IMR-90 (cell line): ENCODE data around the gene INPP1. TPM values are rescaled to one million over a fixed set of nuclear protein-coding genes. Genes with fewer than 3 reads are reported as not detected.

ENCODE experiments used
- ATAC-seq: fragments of 200-7000 bp; cut with Tn5 transposase; 2 replicates; pipeline ENCODE4 v1.9.1; 2020; ENCODE audit warnings: low read depth, mild to moderate bottlenecking, moderate library complexity
- BruUV-seq: library from RNA; stranded (reverse); fragments of 400-500 nt; replicated peaks from 2 replicates; lab custom pipeline; 2021; lab: Mats Ljungman, UMichigan
- CTCF ChIA-PET: fragments of 300-600 bp; formaldehyde crosslinking; extraction: SDS; loops from one replicate; lab custom pipeline; 2021; ENCODE audit warnings: antibody characterized with exemption; lab: Yijun Ruan, JAX
- POLR2A ChIA-PET: fragments of 300-600 bp; sonication (Branson Sonifier 250); formaldehyde crosslinking; loops from one replicate; lab custom pipeline; 2022; ENCODE audit warnings: antibody characterized with exemption; ENCODE audit not compliant: unreplicated experiment; lab: Charles Lee
- DNase-seq: peaks from one replicate; pipeline ENCODE4 v3.0.0; 2013
- H2AFZ ChIP-seq: replicated peaks from 2 replicates; pipeline ENCODE3; 2013; ENCODE audit warnings: low read length, mild to moderate bottlenecking; ENCODE audit not compliant: poor library complexity
- H2AK5ac ChIP-seq: 2 replicates; pipeline ENCODE4 v1.6.1; 2013; ENCODE audit warnings: low read depth, low read length, inconsistent platforms
- H2AK9ac ChIP-seq: replicated peaks from 2 replicates; pipeline ENCODE3; 2013; ENCODE audit warnings: mild to moderate bottlenecking, low read depth, low read length, moderate library complexity; ENCODE audit not compliant: poor library complexity
- H2BK120ac ChIP-seq: 2 replicates; pipeline ENCODE4 v1.6.1; 2013; ENCODE audit warnings: low read depth, low read length, inconsistent platforms
- H2BK15ac ChIP-seq: 3 replicates; pipeline ENCODE4 v1.6.1; 2013; ENCODE audit warnings: low read depth, low read length, inconsistent platforms
- H2BK20ac ChIP-seq: 2 replicates; pipeline ENCODE4 v1.6.1; 2013; ENCODE audit warnings: low read depth, mild to moderate bottlenecking, inconsistent platforms, low read length, moderate library complexity
- H2BK5ac ChIP-seq: 2 replicates; pipeline ENCODE4 v1.6.1; 2013; ENCODE audit warnings: mild to moderate bottlenecking, low read depth, low read length, inconsistent platforms; ENCODE audit not compliant: poor library complexity, severe bottlenecking
- H3K14ac ChIP-seq: replicated peaks from 2 replicates; pipeline ENCODE4 v1.6.1; 2013; ENCODE audit warnings: low read depth, low read length, inconsistent platforms
- H3K18ac ChIP-seq: 2 replicates; pipeline ENCODE4 v1.6.1; 2013; ENCODE audit warnings: low read depth, low read length, control low read depth
- H3K23ac ChIP-seq: 2 replicates; pipeline ENCODE4 v1.6.1; 2013; ENCODE audit warnings: low read depth, low read length, inconsistent platforms
- H3K27ac ChIP-seq: 2 replicates; pipeline ENCODE4 v1.5.1; 2013; ENCODE audit warnings: mild to moderate bottlenecking, control low read depth, low read length; ENCODE audit not compliant: insufficient read depth
- H3K27me3 ChIP-seq: 2 replicates; pipeline ENCODE4 v1.6.1; 2013; ENCODE audit warnings: low read length; ENCODE audit not compliant: control insufficient read depth, insufficient read depth
- H3K36me3 ChIP-seq: 2 replicates; pipeline ENCODE4 v1.6.1; 2013; ENCODE audit warnings: low read length, mixed read lengths; ENCODE audit not compliant: control insufficient read depth, insufficient read depth
- H3K4ac ChIP-seq: 2 replicates; pipeline ENCODE4 v1.6.1; 2013; ENCODE audit warnings: low read depth, low read length, inconsistent platforms
- H3K4me1 ChIP-seq: 2 replicates; pipeline ENCODE4 v1.6.1; 2013; ENCODE audit warnings: low read length, mixed read lengths; ENCODE audit not compliant: control insufficient read depth, insufficient read depth
- H3K4me2 ChIP-seq: 2 replicates; pipeline ENCODE4 v1.6.1; 2013; ENCODE audit warnings: low read depth, mild to moderate bottlenecking, control low read depth, low read length, moderate library complexity
- H3K4me3 ChIP-seq: 2 replicates; pipeline ENCODE4 v1.5.1; 2013; ENCODE audit warnings: low read depth, mild to moderate bottlenecking, control low read depth, low read length, moderate library complexity; ENCODE audit not compliant: insufficient read depth
- H3K56ac ChIP-seq: 2 replicates; pipeline ENCODE4 v1.6.1; 2013; ENCODE audit warnings: low read length, inconsistent platforms; ENCODE audit not compliant: insufficient read depth; ENCODE audit errors: extremely low read depth
- H3K79me1 ChIP-seq, 2 experiments: 2 replicates each; pipeline ENCODE4 v1.6.1; 2013; ENCODE audit warnings: low read length in 2 of 2, inconsistent platforms in 1 of 2, low read depth in 1 of 2
- H3K9ac ChIP-seq: 2 replicates; pipeline ENCODE4 v1.6.1; 2013; ENCODE audit warnings: low read depth, low read length, control low read depth
- H3K9me1 ChIP-seq: 2 replicates; pipeline ENCODE4 v1.6.1; 2013; ENCODE audit warnings: low read length, inconsistent platforms; ENCODE audit not compliant: insufficient read depth
- H3K9me3 ChIP-seq: 2 replicates; pipeline ENCODE4 v1.6.1; 2013; ENCODE audit warnings: low read length; ENCODE audit not compliant: control insufficient read depth, insufficient read depth
- H4K20me1 ChIP-seq: 2 replicates; pipeline ENCODE4 v1.6.1; 2013; ENCODE audit warnings: low read length, inconsistent platforms; ENCODE audit not compliant: insufficient read depth
- H4K5ac ChIP-seq: 2 replicates; pipeline ENCODE4 v1.6.1; 2013; ENCODE audit warnings: mild to moderate bottlenecking, low read depth, low read length, control low read depth
- H4K8ac ChIP-seq, 2 experiments: 2 replicates each; pipeline ENCODE4 v1.6.1; 2013; ENCODE audit warnings: low read depth in 2 of 2, low read length in 2 of 2, control low read depth in 1 of 2, inconsistent platforms in 1 of 2
- H4K91ac ChIP-seq: 2 replicates; pipeline ENCODE4 v1.6.1; 2013; ENCODE audit warnings: low read depth, low read length, inconsistent platforms; ENCODE audit not compliant: insufficient read depth
- BHLHE40 ChIP-seq: fragments of 150-350 bp; IDR thresholded peaks from 2 replicates; pipeline ENCODE4 v1.6.1; 2016; ENCODE audit warnings: mild to moderate bottlenecking, low read depth, low read length
- CEBPB ChIP-seq: IDR thresholded peaks from 2 replicates; pipeline ENCODE4 v1.6.1; 2012; ENCODE audit warnings: low read depth, low read length, improper control_type of control experiment
- CHD1 ChIP-seq: IDR thresholded peaks from 2 replicates; pipeline ENCODE4 v1.6.1; 2012; ENCODE audit warnings: low read depth, low read length, improper control_type of control experiment
- CTCF ChIP-seq: conservative IDR thresholded peaks from 2 replicates; pipeline ENCODE4 v1.5.1; 2012; ENCODE audit warnings: mild to moderate bottlenecking, low read depth, low read length, improper control_type of control experiment
- ELK1 ChIP-seq: fragments of 150-350 bp; IDR thresholded peaks from 2 replicates; pipeline ENCODE4 v1.6.1; 2016; ENCODE audit warnings: low read depth, mild to moderate bottlenecking, low read length, moderate library complexity, borderline replicate concordance
- FOS ChIP-seq: fragments of 150-350 bp; IDR thresholded peaks from 2 replicates; pipeline ENCODE4 v1.6.1; 2016; ENCODE audit warnings: low read depth, low read length
- MAFK ChIP-seq: IDR thresholded peaks from 2 replicates; pipeline ENCODE4 v1.6.1; 2012; ENCODE audit warnings: low read depth, low read length, improper control_type of control experiment
- MAZ ChIP-seq: IDR thresholded peaks from 2 replicates; pipeline ENCODE4 v1.6.1; 2012; ENCODE audit warnings: low read depth, mild to moderate bottlenecking, low read length, improper control_type of control experiment, moderate library complexity, borderline replicate concordance
- MXI1 ChIP-seq: IDR thresholded peaks from 2 replicates; pipeline ENCODE4 v1.6.1; 2012; ENCODE audit warnings: low read depth, mild to moderate bottlenecking, low read length, moderate library complexity, borderline replicate concordance
- NFE2L2 ChIP-seq: fragments of 150-350 bp; IDR thresholded peaks from 2 replicates; pipeline ENCODE4 v1.6.1; 2016; ENCODE audit warnings: low read depth, mild to moderate bottlenecking, low read length
- POLR2A ChIP-seq: IDR thresholded peaks from 2 replicates; pipeline ENCODE4 v1.6.1; 2012; ENCODE audit warnings: mild to moderate bottlenecking, low read depth, low read length
- RAD21 ChIP-seq: IDR thresholded peaks from 2 replicates; pipeline ENCODE4 v1.6.1; 2012; ENCODE audit warnings: low read length, improper control_type of control experiment
- RCOR1 ChIP-seq: IDR thresholded peaks from 2 replicates; pipeline ENCODE4 v1.6.1; 2012; ENCODE audit warnings: mild to moderate bottlenecking, low read length, improper control_type of control experiment; ENCODE audit not compliant: insufficient replicate concordance
- RFX5 ChIP-seq: IDR thresholded peaks from 2 replicates; pipeline ENCODE4 v1.8.0; 2012; ENCODE audit warnings: low read depth, mild to moderate bottlenecking, low read length, moderate library complexity
- SMC3 ChIP-seq: fragments of 150-350 bp; IDR thresholded peaks from 2 replicates; pipeline ENCODE4 v1.6.1; 2016; ENCODE audit warnings: low read depth, mild to moderate bottlenecking, antibody characterized with exemption, low read length, moderate library complexity
- USF2 ChIP-seq: fragments of 150-350 bp; IDR thresholded peaks from 2 replicates; pipeline ENCODE4 v1.6.1; 2017; ENCODE audit warnings: mild to moderate bottlenecking, antibody characterized with exemption, low read length, low read depth
- WGBS, 2 experiments: methylation state at CpG; one replicate each; pipeline versions ENCODE4 v1.1.5 to v1.1.7; 2013; ENCODE audit warnings: missing lambda C conversion rate in 2 of 2; ENCODE audit not compliant: insufficient read length in 1 of 2; ENCODE audit errors: extremely low coverage in 2 of 2; 5-methylcytosine and 5-hydroxymethylcytosine counted together
- dilution Hi-C: fragments of 300-500 bp; cut with HindIII; formaldehyde crosslinking; loops from one replicate; pipeline ENCODE4 v1.14.3; 2018; ENCODE audit warnings: low sequenced_read_pairs; ENCODE audit not compliant: unreplicated experiment
- in situ Hi-C: fragments of 300-500 bp; cut with MboI; formaldehyde crosslinking; loops from 3 replicates; pipeline ENCODE4 v1.14.3; 2019; ENCODE audit warnings: low sequenced_read_pairs, inconsistent platforms, mixed read lengths
- intact Hi-C: fragments of 100-400 bp; cut with micrococcal nuclease; formaldehyde crosslinking; loops from 2 replicates; pipeline ENCODE4 v1.10.0; 2022
- polyA plus RNA-seq, 3 experiments: library from polyadenylated mRNA; depleted of rRNA; stranded (reverse); fragments of >200 nt; gene quantifications; 2 replicates each; pipeline ENCODE4 v1.2.3, GENCODE V29; 2012; ENCODE audit warnings: low replicate concordance in 1 of 3
- total RNA-seq: library from RNA; depleted of rRNA; stranded (reverse); fragments of >200 nt; gene quantifications from 2 replicates; pipeline ENCODE4 v1.2.3, GENCODE V29; 2012

The INPP1 gene
- total and polyA plus RNA-seq, 2 of the 4 experiments (the other 2 are of a cell fraction): 4.1 to 10.1 TPM

- Histone ChIP-seq H2BK5ac (no peak overlapping the region), H2BK20ac (no peak overlapping the region), H2AK9ac (no peak overlapping the region), H3K27ac (no peak overlapping the region), H2AK5ac (no peak overlapping the region), H3K36me3 (peaks cover 20% of the 10 kb centered on the region), H3K9ac (no peak overlapping the region), H4K20me1 (no peaks in the 10 kb centered on the region), H3K56ac (no peak overlapping the region), H3K79me1 (no peaks in the 10 kb centered on the region; a peak in 1 of 4 replicates), H3K18ac (no peak overlapping the region), H4K5ac (no peak overlapping the region), H2BK120ac (no peak overlapping the region), H3K4ac (no peak overlapping the region), H3K23ac (no peak overlapping the region), H3K4me2 (no peak overlapping the region), H3K9me3 (no peaks in the 10 kb centered on the region), H3K4me3 (no peak overlapping the region), H3K4me1 (no peaks in the 10 kb centered on the region), H3K14ac (no peak overlapping the region), H4K91ac (no peak overlapping the region), H3K27me3 (no peaks in the 10 kb centered on the region), H4K8ac (no peak overlapping the region), H2AFZ (no peak overlapping the region), H2BK15ac (no peak overlapping the region), H3K9me1 (0 out of 2 replicates have a peak, but pooled peaks cover 7% of the 10 kb centered on the region)
- DNase-seq (no peak), ATAC-seq (no peak)
- no peak for TF ChIP-seq POLR2A
- TF ChIP-seq NFE2L2: no peak
- TF ChIP-seq MAFK: no peak
- TF ChIP-seq BHLHE40: no peak
- TF ChIP-seq RCOR1: no peak
- no peak for TF ChIP-seq MXI1
- no peak for TF ChIP-seq CTCF
- no peak for TF ChIP-seq RAD21
- TF ChIP-seq CEBPB: no peak
- no peak for TF ChIP-seq USF2
- TF ChIP-seq RFX5: no peak
- no peak for TF ChIP-seq SMC3
- TF ChIP-seq ELK1: no peak
- TF ChIP-seq CHD1: no peak
- TF ChIP-seq FOS: no peak
- TF ChIP-seq MAZ: no peak
- in situ Hi-C loops: no loop called here
- BruUV-seq: no TSS peak
- 93% methylated on average over 8 of the region's 11 CpGs; no CpG with 5 or more reads in 1 of the 2 experiments for WGBS, 2 experiments
- ChIA-PET POLR2A (no interaction called here), CTCF (no interaction called here)
- dilution Hi-C loops: no loop called here
- intact Hi-C loops: no loop called here
These were observed 22.9 kb downstream of the INPP1 start for GRCh38 chr2:190366248-190366753.
